DOHH2 (cell line): ENCODE measurements around the gene GNPDA1.
"Not testable (repeated sequence)": the region's sequence is repeated elsewhere in the genome, so short reads cannot be mapped to it uniquely, and the experiment has no call there.

Experiments
- EZH2phosphoT487 ChIP-seq: fragments of 200-600 bp; sonication (generic); IDR thresholded peaks from 2 replicates; pipeline ENCODE4 v1.6.1; 2017; ENCODE audit warnings: borderline replicate concordance, mild to moderate bottlenecking, antibody characterized with exemption, low read length, moderate library complexity, mixed read lengths
- TF ChIP-seq, protein P1 (sequence below): fragments of 200-600 bp; sonication (generic); IDR thresholded peaks from one replicate; pipeline ENCODE4 v1.5.1; 2014; ENCODE audit warnings: antibody characterized with exemption, mild to moderate bottlenecking, low read depth, low read length; ENCODE audit not compliant: poor library complexity, severe bottlenecking

DNA sequence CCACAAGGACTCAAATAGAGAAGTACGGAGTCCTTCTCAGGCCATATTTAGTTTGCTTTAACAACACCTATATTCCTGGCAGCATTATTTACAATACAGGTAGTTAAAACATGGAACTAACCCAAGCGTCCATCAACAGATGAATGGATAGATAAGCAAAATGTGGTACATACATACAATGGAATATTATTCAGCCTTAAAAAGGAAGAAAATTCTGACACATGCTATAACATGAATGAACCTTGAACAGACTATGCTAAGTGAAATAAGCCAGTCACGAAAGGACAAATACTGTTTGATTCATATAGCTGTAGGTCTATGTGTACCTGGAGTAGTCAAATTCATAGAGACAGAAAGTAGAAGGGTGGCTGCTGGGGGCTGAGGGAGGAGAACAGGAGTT lies 24.8 kb upstream of the GNPDA1 start:
- TF ChIP-seq, protein P1, sequence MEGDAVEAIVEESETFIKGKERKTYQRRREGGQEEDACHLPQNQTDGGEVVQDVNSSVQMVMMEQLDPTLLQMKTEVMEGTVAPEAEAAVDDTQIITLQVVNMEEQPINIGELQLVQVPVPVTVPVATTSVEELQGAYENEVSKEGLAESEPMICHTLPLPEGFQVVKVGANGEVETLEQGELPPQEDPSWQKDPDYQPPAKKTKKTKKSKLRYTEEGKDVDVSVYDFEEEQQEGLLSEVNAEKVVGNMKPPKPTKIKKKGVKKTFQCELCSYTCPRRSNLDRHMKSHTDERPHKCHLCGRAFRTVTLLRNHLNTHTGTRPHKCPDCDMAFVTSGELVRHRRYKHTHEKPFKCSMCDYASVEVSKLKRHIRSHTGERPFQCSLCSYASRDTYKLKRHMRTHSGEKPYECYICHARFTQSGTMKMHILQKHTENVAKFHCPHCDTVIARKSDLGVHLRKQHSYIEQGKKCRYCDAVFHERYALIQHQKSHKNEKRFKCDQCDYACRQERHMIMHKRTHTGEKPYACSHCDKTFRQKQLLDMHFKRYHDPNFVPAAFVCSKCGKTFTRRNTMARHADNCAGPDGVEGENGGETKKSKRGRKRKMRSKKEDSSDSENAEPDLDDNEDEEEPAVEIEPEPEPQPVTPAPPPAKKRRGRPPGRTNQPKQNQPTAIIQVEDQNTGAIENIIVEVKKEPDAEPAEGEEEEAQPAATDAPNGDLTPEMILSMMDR: not testable (repeated sequence)
- not testable (repeated sequence) for TF ChIP-seq EZH2phosphoT487
